Spleen (tissue), 11 donors: ENCODE results near the gene LZTFL1. TPM values are rescaled to one million over a fixed set of nuclear protein-coding genes. Genes with fewer than 3 reads are reported as not detected.

ENCODE experiments used
- DNase-seq: peaks from one replicate; pipeline ENCODE4 v3.0.0-alpha.2; 2020
- H3K27ac ChIP-seq, 8 donors: fragments of 200-600 bp; sonication (generic) in 7 of 8; 1 replicate in 4 of 8; 2 replicates in 4 of 8; pipeline versions ENCODE4 v1.5.0 to v1.8.0; 2016 to 2021; ENCODE audit warnings: inconsistent platforms in 4 of 8, mild to moderate bottlenecking in 4 of 8, moderate library complexity in 1 of 8
- H3K27me3 ChIP-seq, 7 donors: fragments of 200-600 bp; sonication (generic) in 6 of 7; replicated peaks in 1 of 7; 1 replicate in 4 of 7; 2 replicates in 3 of 7; pipeline versions ENCODE4 v1.5.0 to v1.8.0; 2016 to 2021; ENCODE audit warnings: inconsistent platforms in 3 of 7, mild to moderate bottlenecking in 1 of 7
- H3K36me3 ChIP-seq, 6 donors: fragments of 200-600 bp; sonication (generic) in 5 of 6; 1 replicate in 4 of 6; 2 replicates in 2 of 6; pipeline versions ENCODE4 v1.5.0 to v1.8.0; 2016 to 2021; ENCODE audit warnings: inconsistent platforms in 2 of 6
- H3K4me1 ChIP-seq, 6 donors: fragments of 200-600 bp; sonication (generic) in 5 of 6; 1 replicate in 3 of 6; 2 replicates in 3 of 6; pipeline versions ENCODE4 v1.5.0 to v1.8.0; 2016 to 2021; ENCODE audit warnings: inconsistent platforms in 3 of 6
- H3K4me3 ChIP-seq, 8 donors: fragments of 200-600 bp; sonication (generic) in 7 of 8; 1 replicate in 4 of 8; 2 replicates in 4 of 8; pipeline versions ENCODE4 v1.5.0 to v1.8.0; 2016 to 2021; ENCODE audit warnings: inconsistent platforms in 4 of 8, mild to moderate bottlenecking in 4 of 8, moderate library complexity in 2 of 8
- H3K9me3 ChIP-seq, 8 donors: fragments of 200-600 bp; sonication (generic) in 7 of 8; 1 replicate in 4 of 8; 2 replicates in 4 of 8; pipeline versions ENCODE4 v1.5.0 to v1.8.0; 2016 to 2021; ENCODE audit warnings: inconsistent platforms in 4 of 8
- POLR2A ChIP-seq, 3 donors: fragments of 450-650 bp; IDR thresholded peaks; one replicate each; pipeline ENCODE4 v1.5.1; 2017; ENCODE audit warnings: antibody characterized with exemption in 3 of 3, mild to moderate bottlenecking in 1 of 3
- POLR2AphosphoS5 ChIP-seq, 3 donors: sonication (generic); formaldehyde crosslinking; IDR thresholded peaks; one replicate each; pipeline ENCODE4 v1.5.1; 2017; ENCODE audit warnings: antibody characterized with exemption in 3 of 3
- WGBS, 5 donors: extraction: QIAGEN DNeasy Blood & Tissue Kit in 3 of 5; methylation state at CpG; one replicate each; pipeline versions ENCODE4 v1.1.5 to v1.1.7; 2013 to 2018; 5-methylcytosine and 5-hydroxymethylcytosine counted together
- intact Hi-C: fragments of 100-400 bp; cut with DNase I; formaldehyde crosslinking; loops from one replicate; pipeline ENCODE4 v1.15.0; 2023; ENCODE audit warnings: low total_unique reads
- polyA plus RNA-seq, 3 donors: library from polyadenylated mRNA; stranded (reverse); fragments of 200-250 nt; gene quantifications; one replicate each; pipeline ENCODE4 v1.2.1, GENCODE V29; 2013
- total RNA-seq, 7 donors: library from RNA; depleted of rRNA in 3 of 7; stranded (reverse); fragments of >200 nt in 3 of 7; fragmentation: NEBNext Ultra II Directional in 4 of 7; extraction: Animal tissue kit (Norgen Biotek cat#: 25700) in 4 of 7; gene quantifications; one replicate each; pipeline versions ENCODE4 v1.1.0 to v1.2.1, GENCODE V29; 2016 to 2021
- TF ChIP-seq, protein P1 (sequence below), 11 experiments: fragments of 200-600 bp in 7 of 11; fragments of 450-650 bp in 4 of 11; sonication (generic) in 4 of 11; IDR thresholded peaks in 8 of 11; conservative IDR thresholded peaks in 3 of 11; 1 replicate in 7 of 11; 2 replicates in 4 of 11; pipeline versions ENCODE4 v1.4.0 to v1.8.0; 2016 to 2021; ENCODE audit warnings: antibody characterized with exemption in 11 of 11, inconsistent platforms in 4 of 11, mild to moderate bottlenecking in 1 of 11
- donor health status: healthy with polysubstance abuse.
- donor health status: DM: no; HTN: no; CAD: no; lungs with moderate emphysema.
- donor health status: DM: no; HTN: no; CAD: no.
- donor health status: Bipolar disorder and iron deficiency.
- donor health status: healthy.
- donor health status: DM: no; HTN: no; CAD: no.
- donor health status: DM: yes; HTN: yes; CAD: no.

Gene LZTFL1
- total and polyA plus RNA-seq, 10 donors: 6.5 to 22.9 (median 15.5) TPM

DNA sequence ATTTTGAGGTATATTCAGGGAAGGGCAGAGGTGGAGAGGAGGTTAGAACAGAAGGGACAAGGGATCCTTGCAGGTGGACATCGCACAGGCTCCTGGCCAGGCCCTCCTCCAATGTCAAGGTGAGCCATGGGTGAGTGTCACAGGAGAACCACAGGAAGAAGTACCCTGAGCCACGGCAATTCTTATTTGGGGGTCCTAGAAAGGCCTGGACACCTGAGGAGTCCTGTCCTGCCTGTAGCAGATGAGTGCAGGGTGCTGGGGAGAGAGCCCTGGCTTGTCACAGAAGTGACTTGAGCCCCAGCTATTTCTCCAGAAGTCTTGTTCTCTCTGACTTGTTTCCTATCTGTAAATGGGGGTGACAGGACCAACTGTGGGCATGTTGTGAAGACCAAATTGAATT is 49.9 kb downstream of the LZTFL1 start:
- intact Hi-C loops: no loop called here
- TF ChIP-seq POLR2A (IDR thresholded peaks at IDR 0.05) (no peak), POLR2AphosphoS5 (IDR thresholded peaks at IDR 0.05) (no peak)
- TF ChIP-seq, protein P1, sequence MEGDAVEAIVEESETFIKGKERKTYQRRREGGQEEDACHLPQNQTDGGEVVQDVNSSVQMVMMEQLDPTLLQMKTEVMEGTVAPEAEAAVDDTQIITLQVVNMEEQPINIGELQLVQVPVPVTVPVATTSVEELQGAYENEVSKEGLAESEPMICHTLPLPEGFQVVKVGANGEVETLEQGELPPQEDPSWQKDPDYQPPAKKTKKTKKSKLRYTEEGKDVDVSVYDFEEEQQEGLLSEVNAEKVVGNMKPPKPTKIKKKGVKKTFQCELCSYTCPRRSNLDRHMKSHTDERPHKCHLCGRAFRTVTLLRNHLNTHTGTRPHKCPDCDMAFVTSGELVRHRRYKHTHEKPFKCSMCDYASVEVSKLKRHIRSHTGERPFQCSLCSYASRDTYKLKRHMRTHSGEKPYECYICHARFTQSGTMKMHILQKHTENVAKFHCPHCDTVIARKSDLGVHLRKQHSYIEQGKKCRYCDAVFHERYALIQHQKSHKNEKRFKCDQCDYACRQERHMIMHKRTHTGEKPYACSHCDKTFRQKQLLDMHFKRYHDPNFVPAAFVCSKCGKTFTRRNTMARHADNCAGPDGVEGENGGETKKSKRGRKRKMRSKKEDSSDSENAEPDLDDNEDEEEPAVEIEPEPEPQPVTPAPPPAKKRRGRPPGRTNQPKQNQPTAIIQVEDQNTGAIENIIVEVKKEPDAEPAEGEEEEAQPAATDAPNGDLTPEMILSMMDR (IDR thresholded peaks at IDR 0.05 in 8 of 11, conservative IDR thresholded peaks at IDR 0.05 in 3 of 11): no peak
- peaks cover 4 to 32% (median 20%) of the 10 kb centered on the region in 7 donors for H3K27me3 ChIP-seq
- no peak for DNase-seq
- no peak overlapping the region for H3K27ac ChIP-seq
- H3K4me3 ChIP-seq: no peak overlapping the region
- 86 to 98% (median 94%) methylated on average over 2 of the region's 2 CpGs for WGBS, 5 donors
- H3K9me3 ChIP-seq: peaks cover 0 to 26% (median 19%) of the 10 kb centered on the region in 8 donors
- no peaks in the 10 kb centered on the region for H3K36me3 ChIP-seq
- peaks cover 0 to 30% (median 15%) of the 10 kb centered on the region in 6 donors for H3K4me1 ChIP-seq

GRCh38 chr3:45790596-45790995 is 51.3 kb downstream of the LZTFL1 start:
- H3K27me3 ChIP-seq: peaks cover 4 to 17% (median 11%) of the 10 kb centered on the region in 7 donors
- no peaks in the 10 kb centered on the region for H3K36me3 ChIP-seq
- 69 to 76% (median 69%) methylated on average over 2 of the region's 2 CpGs for WGBS, 5 donors
- H3K9me3 ChIP-seq: peaks cover 0 to 26% (median 19%) of the 10 kb centered on the region in 8 donors
- TF ChIP-seq POLR2AphosphoS5 (IDR thresholded peaks at IDR 0.05) (no peak), POLR2A (IDR thresholded peaks at IDR 0.05) (no peak)
- TF ChIP-seq, protein P1 (IDR thresholded peaks at IDR 0.05 in 8 of 11, conservative IDR thresholded peaks at IDR 0.05 in 3 of 11): no peak
- H3K27ac ChIP-seq: no peak overlapping the region
- no peak for DNase-seq
- intact Hi-C loops: no loop called here
- peaks cover 0 to 16% (median 2%) of the 10 kb centered on the region in 6 donors for H3K4me1 ChIP-seq
- no peak overlapping the region for H3K4me3 ChIP-seq

DNA sequence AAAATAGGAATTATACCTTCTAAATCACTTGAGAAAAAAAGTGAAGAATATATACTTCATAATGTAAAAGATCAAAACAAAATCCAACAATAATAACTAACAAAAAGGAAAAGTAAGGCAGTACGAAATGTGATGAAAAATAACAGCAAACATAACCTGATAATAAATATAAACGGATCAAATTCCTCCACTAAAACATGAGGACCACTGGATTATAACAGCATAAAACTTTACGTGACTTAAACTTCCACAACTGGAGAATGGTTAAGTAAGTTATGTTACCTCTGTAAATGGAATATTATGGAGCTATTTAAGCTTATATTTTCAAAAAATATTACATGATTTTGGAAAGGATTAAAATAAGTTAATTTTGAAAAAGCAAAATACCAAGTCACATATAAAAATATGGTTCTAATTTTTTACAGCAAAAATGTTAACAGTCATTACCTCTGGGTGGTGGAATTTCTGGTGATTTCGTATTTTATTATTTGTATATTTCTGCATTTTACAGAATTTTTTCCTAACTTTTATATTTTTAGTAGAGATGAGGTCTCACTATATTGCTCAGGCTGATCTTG is 52.6 kb downstream of the LZTFL1 start:
- intact Hi-C loops: no loop called here
- WGBS, 5 donors: 81 to 94% (median 89%) methylated on average over 4 of the region's 4 CpGs
- DNase-seq: no peak

DNA sequence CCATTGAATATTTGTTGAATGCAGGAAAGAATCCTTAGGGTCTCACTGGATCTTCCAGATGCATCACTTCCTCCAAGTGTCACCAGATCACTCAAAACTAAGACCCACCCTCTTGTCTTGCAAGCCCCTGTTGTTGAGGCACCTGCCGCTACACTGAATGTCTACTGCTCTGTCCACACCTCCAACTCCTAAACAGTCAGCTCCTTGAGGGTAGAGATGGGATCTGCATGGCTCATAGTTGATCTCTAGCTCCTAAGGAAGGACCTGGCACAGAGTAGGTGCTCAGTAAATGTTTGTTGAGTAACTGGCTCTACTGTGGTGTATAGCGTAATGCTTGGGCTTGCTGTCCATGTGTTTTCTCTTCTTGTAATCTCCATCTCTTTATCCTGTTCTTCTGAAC is 54.4 kb downstream of the LZTFL1 start:
- H3K27ac ChIP-seq: no peak overlapping the region
- no peak overlapping the region for H3K4me3 ChIP-seq
- H3K36me3 ChIP-seq: no peaks in the 10 kb centered on the region
- WGBS, 5 donors: 95 to 100% (median 100%) methylated on average over 2 of the region's 2 CpGs
- H3K9me3 ChIP-seq: peaks cover 0 to 34% (median 25%) of the 10 kb centered on the region in 8 donors
- H3K27me3 ChIP-seq: no peaks in the 10 kb centered on the region
- no peak for DNase-seq
- H3K4me1 ChIP-seq: peaks cover 0 to 11% (median 0%) of the 10 kb centered on the region in 6 donors
- TF ChIP-seq, protein P1 (IDR thresholded peaks at IDR 0.05 in 8 of 11, conservative IDR thresholded peaks at IDR 0.05 in 3 of 11): no peak
- TF ChIP-seq POLR2AphosphoS5 (IDR thresholded peaks at IDR 0.05): no peak
- TF ChIP-seq POLR2A (IDR thresholded peaks at IDR 0.05): no peak
- intact Hi-C loops: no loop called here

More for the DNA sequence above, 52.6 kb downstream of the LZTFL1 start:
- Histone ChIP-seq H3K4me1 (peaks cover 0 to 11% (median 0%) of the 10 kb centered on the region in 6 donors), H3K4me3 (no peak overlapping the region), H3K27ac (no peak overlapping the region), H3K9me3 (peaks cover 0 to 33% (median 23%) of the 10 kb centered on the region in 8 donors), H3K27me3 (peaks cover 0 to 5% (median 0%) of the 10 kb centered on the region in 7 donors), H3K36me3 (no peaks in the 10 kb centered on the region)
- TF ChIP-seq, protein P1 (IDR thresholded peaks at IDR 0.05 in 8 of 11, conservative IDR thresholded peaks at IDR 0.05 in 3 of 11): no peak
- TF ChIP-seq POLR2AphosphoS5 (IDR thresholded peaks at IDR 0.05): no peak
- TF ChIP-seq POLR2A (IDR thresholded peaks at IDR 0.05): no peak
